Activated CD8-positive, alpha-beta memory T cell treated with anti-CD3 and anti-CD28 coated beads for 36 hours (primary cell): Measurements from ENCODE around the gene CTNNBL1. TPM values are rescaled to one million over a fixed set of nuclear protein-coding genes. Genes with fewer than 3 reads are reported as not detected.
"Not testable (repeated sequence)": the region's sequence is repeated elsewhere in the genome, so short reads cannot be mapped to it uniquely, and the experiment has no call there.

Experiments used
- CTCF ChIA-PET: fragments of 350-600 bp; sonication (Branson Sonifier 250); formaldehyde crosslinking; loops from one replicate; lab custom pipeline; 2021; ENCODE audit warnings: antibody characterized with exemption; lab: Charles Lee
- POLR2A ChIA-PET: fragments of 350-600 bp; sonication (Branson Sonifier 250); formaldehyde crosslinking; loops from one replicate; lab custom pipeline; 2021; ENCODE audit warnings: antibody characterized with exemption; lab: Charles Lee
- total RNA-seq, 2 experiments: library from RNA; stranded (reverse); gene quantifications; one replicate each; pipeline ENCODE4 v1.2.3, GENCODE V29; 2021

Gene CTNNBL1
- total RNA-seq, 2 experiments from 2014 or later: 97.6 to 97.8 TPM

- POLR2A ChIA-PET: no interaction called here
- CTCF ChIA-PET: no interaction called here
Measured at GRCh38 chr20:37676440-37676839, 17.4 kb upstream of the CTNNBL1 start.

GRCh38 chr20:37677969-37678861, 15.6 kb upstream of the CTNNBL1 start:
- POLR2A ChIA-PET: interaction anchor here (0.7 kb wide), 1 partner anchor 352 kb away, joined by 9 read pairs; no protein-coding TSS in a partner anchor
- CTCF ChIA-PET: interaction anchor here (0.5 kb wide), 1 partner anchor 25 kb away, joined by 3 read pairs; no protein-coding TSS in a partner anchor

- CTCF ChIA-PET, POLR2A ChIA-PET: not testable (repeated sequence)
Measured at GRCh38 chr20:37679751-37680150, 14.1 kb upstream of the CTNNBL1 start.

GRCh38 chr20:37680420-37680819, 13.4 kb upstream of the CTNNBL1 start:
- CTCF ChIA-PET: no interaction called here

GRCh38 chr20:37681384-37682112, 12.3 kb upstream of the CTNNBL1 start:
- ChIA-PET CTCF (no interaction called here), POLR2A (no interaction called here)

More at GRCh38 chr20:37680420-37680819, 13.4 kb upstream of the CTNNBL1 start:
- POLR2A ChIA-PET: no interaction called here

GRCh38 chr20:37683146-37683545, 10.7 kb upstream of the CTNNBL1 start:
- CTCF ChIA-PET: not testable (repeated sequence)

GRCh38 chr20:37686762-37687477, 6.9 kb upstream of the CTNNBL1 start:
- ChIA-PET POLR2A (interaction anchor here (0.6 kb wide), 1 partner anchor 45 kb away, joined by 4 read pairs; no protein-coding TSS in a partner anchor), CTCF (interaction anchor here (0.6 to 0.7 kb wide), 3 partner anchors 13 to 672 kb away, joined by 3 to 4 read pairs (median 3); no protein-coding TSS in a partner anchor)

More at GRCh38 chr20:37683146-37683545, 10.7 kb upstream of the CTNNBL1 start:
- POLR2A ChIA-PET: not testable (repeated sequence)

GRCh38 chr20:37687478-37687805, 6.4 kb upstream of the CTNNBL1 start:
- ChIA-PET CTCF (interaction anchor here (0.7 kb wide), 2 partner anchors 14 to 161 kb away, joined by 3 read pairs; no protein-coding TSS in a partner anchor), POLR2A (interaction anchor here (0.6 kb wide), 1 partner anchor 45 kb away, joined by 4 read pairs; no protein-coding TSS in a partner anchor)

GRCh38 chr20:37688093-37688492, 5.7 kb upstream of the CTNNBL1 start:
- CTCF ChIA-PET: no interaction called here

GRCh38 chr20:37690626-37691369, 3.0 kb upstream of the CTNNBL1 start:
- ChIA-PET POLR2A (no interaction called here), CTCF (no interaction called here)

More at GRCh38 chr20:37688093-37688492, 5.7 kb upstream of the CTNNBL1 start:
- POLR2A ChIA-PET: interaction anchor here (0.6 kb wide), 1 partner anchor 1944 kb away, joined by 3 read pairs; no protein-coding TSS in a partner anchor

- ChIA-PET CTCF (no interaction called here), POLR2A (no interaction called here)
Measured at GRCh38 chr20:37692459-37693166, 1.2 kb upstream of the CTNNBL1 start.

GRCh38 chr20:37693242-37693634, 592 bp upstream of the CTNNBL1 start:
- ChIA-PET CTCF (no interaction called here), POLR2A (no interaction called here)

GRCh38 chr20:37695684-37696342, 2.0 kb downstream of the CTNNBL1 start:
- CTCF ChIA-PET: no interaction called here
- POLR2A ChIA-PET: no interaction called here

GRCh38 chr20:37697314-37697713, 3.5 kb downstream of the CTNNBL1 start:
- POLR2A ChIA-PET: no interaction called here
- CTCF ChIA-PET: interaction anchor here (0.5 kb wide), 1 partner anchor 269 kb away, joined by 4 read pairs; no protein-coding TSS in a partner anchor

- CTCF ChIA-PET: interaction anchor here (0.6 kb wide), 1 partner anchor 214 kb away, joined by 3 read pairs; no protein-coding TSS in a partner anchor
- POLR2A ChIA-PET: no interaction called here
Measured at GRCh38 chr20:37699202-37699601, 5.4 kb downstream of the CTNNBL1 start.

- POLR2A ChIA-PET: no interaction called here
- CTCF ChIA-PET: no interaction called here
Measured at GRCh38 chr20:37700301-37700700, 6.5 kb downstream of the CTNNBL1 start.

- CTCF ChIA-PET: not testable (repeated sequence)
Measured at GRCh38 chr20:37701676-37702075, 7.8 kb downstream of the CTNNBL1 start.

More at GRCh38 chr20:37701676-37702075, 7.8 kb downstream of the CTNNBL1 start:
- POLR2A ChIA-PET: not testable (repeated sequence)
